NCI-H2107 (cell line): Measurements from ENCODE around the gene TXNL4A.

Experiments
- DNase-seq: peaks from one replicate; lab custom pipeline; 2025; lab: John Stamatoyannopoulos, UW

The TXNL4A gene

GRCh38 chr18:79991494-79991893, 3.1 kb upstream of the TXNL4A start:
- DNase-seq = no peak

- DNase-seq = no peak
These were observed 783 bp upstream of the TXNL4A start for GRCh38 chr18:79989195-79989497.

- peak; percentile 36 for DNase-seq
These were observed 302 bp downstream of the TXNL4A start for GRCh38 chr18:79988071-79988450.

GRCh38 chr18:79987566-79987965, 797 bp downstream of the TXNL4A start:
- DNase-seq = no peak

- no peak for DNase-seq
These were observed 1.6 kb downstream of the TXNL4A start for GRCh38 chr18:79986726-79987125.

GRCh38 chr18:79985172-79985571, 3.2 kb downstream of the TXNL4A start:
- DNase-seq = no peak

GRCh38 chr18:79983793-79984192, 4.6 kb downstream of the TXNL4A start:
- no peak for DNase-seq

- no peak for DNase-seq
These were observed 5.1 kb downstream of the TXNL4A start for GRCh38 chr18:79983253-79983652.

GRCh38 chr18:79982736-79983135, 5.6 kb downstream of the TXNL4A start:
- DNase-seq = no peak

- no peak for DNase-seq
These were observed 7.8 kb downstream of the TXNL4A start for GRCh38 chr18:79980585-79980984.

GRCh38 chr18:79979843-79980242, 8.5 kb downstream of the TXNL4A start:
- no peak for DNase-seq

- DNase-seq = no peak
These were observed 12.2 kb downstream of the TXNL4A start for GRCh38 chr18:79975985-79976680.

GRCh38 chr18:79975043-79975442, 13.3 kb downstream of the TXNL4A start:
- DNase-seq = no peak

- no peak for DNase-seq
These were observed 14.2 kb downstream of the TXNL4A start for GRCh38 chr18:79974025-79974654.

- no peak for DNase-seq
These were observed 14.8 kb downstream of the TXNL4A start for GRCh38 chr18:79973517-79973916.

GRCh38 chr18:79972720-79973119, 15.6 kb downstream of the TXNL4A start:
- no peak for DNase-seq

- DNase-seq = no peak
These were observed 16.4 kb downstream of the TXNL4A start for GRCh38 chr18:79971986-79972385.

- DNase-seq = no peak
These were observed 17.0 kb downstream of the TXNL4A start for GRCh38 chr18:79971211-79971952.

GRCh38 chr18:79970419-79971133, 17.8 kb downstream of the TXNL4A start:
- no peak for DNase-seq

GRCh38 chr18:79965119-79965902, 23.1 kb downstream of the TXNL4A start:
- no peak for DNase-seq

- DNase-seq = peak; percentile 64
These were observed 23.8 kb downstream of the TXNL4A start, which contains the start of gene HSBP1L1 for GRCh38 chr18:79964330-79965118. Gene HSBP1L1 (plus strand): TSS chr18:79964643. CDS start chr18:79964736, 93 bp downstream.
